GM18499 (cell line): ENCODE results near the gene MYPN.
"Not testable (repeated sequence)": the region's sequence is repeated elsewhere in the genome, so short reads cannot be mapped to it uniquely, and the experiment has no call there.

ENCODE experiments used
- ATAC-seq: cut with Tn5 transposase; IDR thresholded peaks from one replicate; pipeline ENCODE4 v1.9.1; 2021; ENCODE audit warnings: moderate number of reproducible peaks; ENCODE audit not compliant: insufficient read depth, unreplicated experiment

MYPN gene

DNA sequence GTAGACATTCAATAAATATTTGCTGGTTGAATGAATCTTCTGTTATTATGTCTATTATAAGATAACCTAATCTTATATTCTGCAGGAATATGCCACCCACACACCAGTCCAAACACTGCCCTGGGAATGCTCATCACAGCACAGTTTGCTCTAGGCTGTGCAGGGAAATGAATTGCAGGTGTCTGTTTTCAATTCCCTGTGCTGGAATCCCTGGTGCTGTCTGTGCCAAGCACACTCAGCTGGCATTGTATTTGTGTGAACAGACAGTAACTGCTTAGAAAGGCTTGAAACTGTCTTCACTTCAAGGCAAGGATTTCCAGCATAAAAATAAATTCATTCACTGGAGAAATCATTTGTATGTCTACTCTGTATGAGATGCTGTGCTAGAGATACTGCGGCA, 102.4 kb downstream of the MYPN start:
- ATAC-seq, result no peak

DNA sequence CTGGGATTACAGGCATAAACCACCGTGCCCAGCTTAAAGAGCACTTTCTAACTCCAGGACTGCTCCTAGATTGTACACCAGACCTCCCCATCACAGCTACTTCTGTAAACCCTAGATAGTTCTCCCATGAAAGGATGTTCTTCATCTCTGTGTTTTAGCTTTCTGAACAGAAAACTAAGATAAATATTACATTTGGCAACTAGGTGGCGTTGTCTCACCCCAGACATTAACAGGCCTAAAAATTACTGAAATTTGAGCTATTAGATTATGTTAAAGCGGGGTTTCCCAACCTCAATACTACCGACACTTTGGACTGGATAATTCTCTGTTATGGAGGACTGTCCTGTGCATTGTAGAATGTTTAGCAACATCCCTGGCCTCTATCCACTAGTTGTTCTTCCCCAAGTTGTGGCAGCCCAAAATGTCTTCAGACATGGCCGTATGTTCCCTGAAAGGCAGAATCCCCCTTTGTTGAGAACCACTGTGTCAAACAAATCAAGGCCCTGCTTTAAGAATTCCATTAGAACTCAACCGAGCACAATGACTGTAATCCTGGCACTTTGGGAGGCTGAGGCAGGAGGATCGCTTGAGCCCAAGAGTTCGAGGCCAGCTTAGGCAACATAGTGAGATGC, 103.5 kb downstream of the MYPN start:
- ATAC-seq, result no peak

DNA sequence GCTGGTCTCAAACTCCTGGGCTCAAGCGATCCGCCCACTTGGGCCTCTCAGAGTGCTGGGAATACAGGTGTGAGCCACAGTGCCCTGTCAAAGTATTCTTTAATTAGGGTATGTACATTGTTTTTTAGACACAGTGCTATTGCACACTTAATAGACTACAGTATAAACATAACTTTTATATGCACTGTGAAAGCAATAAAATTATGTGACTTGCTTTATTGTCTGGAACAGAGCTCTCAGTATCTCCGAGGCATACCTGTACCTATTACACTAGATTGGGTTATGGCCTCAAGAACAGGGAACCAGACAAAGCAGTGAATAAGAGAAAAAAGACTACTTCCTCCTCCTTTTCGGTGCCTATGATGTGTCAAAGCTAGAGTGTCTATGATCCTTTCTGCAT, 109.5 kb downstream of the MYPN start:
- ATAC-seq, result no peak

DNA sequence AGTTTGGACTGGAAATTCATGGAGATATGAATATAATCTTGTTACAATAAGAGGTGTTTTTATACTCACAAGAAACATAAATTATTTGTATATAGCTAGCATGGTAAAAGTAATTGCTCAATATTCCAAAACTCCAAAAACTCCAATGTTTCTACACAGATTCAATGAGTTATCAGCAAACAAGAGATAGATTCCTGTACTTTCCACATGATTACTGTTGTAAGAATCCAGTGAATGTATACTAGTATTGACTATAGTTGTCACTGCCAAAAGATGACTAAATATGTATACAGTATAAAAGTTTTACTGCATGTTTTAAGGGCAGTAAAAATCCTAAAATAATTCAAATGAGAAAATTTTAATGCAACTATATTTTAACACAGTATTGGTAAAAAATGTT, 111.9 kb downstream of the MYPN start:
- ATAC-seq, result no peak

DNA sequence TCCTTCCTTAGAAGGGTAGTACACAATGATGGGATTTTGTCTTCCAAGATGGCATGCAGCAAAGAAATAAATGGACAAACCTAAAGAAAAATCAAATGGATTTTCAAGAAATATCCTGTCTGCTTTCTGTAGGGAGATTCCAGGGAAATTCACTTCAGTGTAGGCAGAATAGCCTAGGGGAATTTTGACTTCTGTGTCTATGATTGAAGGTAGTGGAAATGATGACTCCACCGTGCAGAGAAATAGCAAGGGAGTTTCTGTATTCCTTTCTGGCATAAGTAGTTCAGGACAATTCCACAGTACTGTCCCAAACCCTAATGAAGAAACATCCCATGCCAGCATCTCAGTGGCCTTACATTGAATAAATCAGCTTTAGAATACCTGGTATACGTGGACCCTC, 113.1 kb downstream of the MYPN start:
- no peak for ATAC-seq

DNA sequence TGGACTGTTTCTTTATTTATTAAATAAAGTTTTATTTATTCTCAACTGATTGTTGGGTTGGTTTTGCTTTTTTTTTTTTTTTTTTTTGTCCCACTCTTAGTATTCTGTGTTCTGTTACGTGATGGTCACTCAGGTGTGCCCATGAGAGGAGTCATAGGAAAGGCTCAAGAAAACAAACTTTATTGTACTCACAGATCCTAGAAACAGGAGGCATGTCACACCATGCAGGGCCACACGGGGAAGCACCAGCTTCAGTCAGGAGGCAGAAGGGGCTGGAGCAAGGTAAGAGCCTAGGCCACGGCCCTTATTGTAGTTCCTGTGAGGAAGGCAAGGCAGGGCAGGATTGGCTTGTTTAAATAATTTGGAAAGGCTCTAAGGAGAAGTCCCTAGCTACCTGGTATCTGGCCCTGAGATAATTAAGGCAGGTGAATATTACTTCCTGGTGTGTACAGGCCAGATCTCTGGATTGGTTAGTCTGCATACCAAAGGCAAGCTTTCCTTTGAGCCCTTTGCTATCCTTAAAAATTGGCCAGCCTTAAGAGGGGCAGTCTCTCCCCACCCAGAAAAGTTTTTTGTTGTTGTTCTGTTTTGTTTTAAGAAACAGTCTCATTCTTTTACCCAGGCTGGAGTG, 114.4 kb downstream of the MYPN start:
- no peak for ATAC-seq

DNA sequence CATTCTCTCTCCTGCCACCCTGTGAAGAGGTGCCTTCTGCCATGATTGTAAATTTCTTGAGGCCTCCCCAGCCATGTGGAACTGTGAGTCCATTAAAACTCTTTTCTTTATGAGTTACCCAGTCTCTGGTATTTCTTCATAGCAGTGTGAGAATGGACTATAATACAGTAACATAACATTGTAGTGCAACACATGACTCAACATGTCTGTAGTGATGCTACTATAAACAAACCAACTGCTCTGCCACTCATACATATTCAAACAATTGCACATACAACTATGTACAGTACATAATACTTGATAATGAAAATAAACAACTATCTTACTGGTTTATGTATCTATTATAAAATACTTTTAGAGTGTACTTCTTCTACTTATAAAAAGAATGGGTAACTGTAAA, 115.5 kb downstream of the MYPN start:
- no peak for ATAC-seq

DNA sequence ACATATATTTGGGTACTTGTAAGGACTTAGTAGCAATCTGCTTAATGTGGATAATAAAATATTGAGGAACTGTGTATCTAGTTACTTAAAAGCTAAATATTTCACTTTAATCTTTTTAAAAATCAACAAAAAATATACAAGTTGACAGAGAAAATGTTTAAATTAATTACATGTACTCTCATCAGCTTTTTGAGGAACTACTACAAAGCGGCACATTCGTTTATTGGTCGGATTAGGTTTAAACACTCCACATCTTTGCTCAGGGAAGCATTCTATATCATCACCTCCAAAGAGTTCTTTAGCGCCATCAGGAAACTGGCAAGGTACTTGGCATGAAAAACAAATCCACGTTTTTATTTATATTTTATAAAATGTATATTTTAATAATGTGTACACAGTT, 121.0 kb downstream of the MYPN start:
- no peak for ATAC-seq

DNA sequence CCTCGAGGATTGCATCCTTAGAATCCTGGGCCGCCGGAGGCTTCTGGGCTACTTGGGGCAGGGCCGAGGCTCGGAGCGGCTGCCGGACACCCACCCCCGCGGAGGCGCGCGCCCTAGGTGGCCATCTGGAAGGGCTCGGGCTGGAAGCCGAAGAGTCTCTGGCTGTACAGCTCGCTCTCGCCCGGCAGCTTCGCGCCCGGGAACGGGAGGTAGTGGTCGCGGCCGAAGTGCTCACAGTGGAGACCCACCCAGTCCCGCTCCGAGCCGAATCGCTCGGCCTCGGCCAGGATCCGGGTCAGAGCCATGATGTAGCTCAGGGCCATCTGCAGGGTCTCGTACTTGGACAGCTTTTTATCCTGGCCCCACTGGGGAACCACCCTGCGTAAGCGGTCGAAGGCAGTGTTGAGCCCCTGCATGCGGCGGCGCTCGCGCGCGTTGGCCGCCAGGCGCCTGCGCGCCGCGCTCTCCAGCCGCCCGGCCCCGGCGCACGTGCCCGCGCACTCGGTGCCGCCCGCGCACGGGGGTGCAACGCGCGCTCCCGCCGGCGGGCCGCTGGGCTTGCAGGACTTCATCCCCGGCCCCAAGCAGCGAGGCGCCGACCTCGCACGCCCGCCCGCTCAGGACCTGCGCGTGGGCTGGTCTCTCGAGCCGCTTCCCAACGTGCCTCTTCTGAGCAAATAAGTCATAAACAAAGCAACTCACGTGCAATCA, 122.0 kb downstream of the MYPN start:
- peak; percentile 50 for ATAC-seq

DNA sequence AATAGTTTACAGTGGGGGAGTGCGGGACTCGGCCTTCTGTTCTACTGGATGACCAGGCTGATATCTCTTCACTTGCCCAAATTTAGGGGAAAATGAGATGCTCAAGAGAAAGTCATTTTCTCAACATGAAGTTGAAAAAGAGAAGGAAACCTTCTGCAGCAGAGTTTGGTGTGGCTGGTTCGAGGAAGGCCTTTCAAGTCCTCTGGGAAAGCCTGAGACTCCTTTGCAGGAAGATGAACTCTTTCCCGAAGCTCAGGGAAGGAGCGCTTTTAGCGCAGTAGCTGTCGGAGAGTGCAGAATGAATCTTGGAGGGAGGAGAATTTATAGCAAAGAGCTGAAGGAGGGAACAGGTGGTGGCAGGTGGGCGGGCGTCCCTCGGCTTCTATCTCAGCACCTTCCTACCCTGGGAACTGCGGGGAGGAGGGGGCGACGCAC, 122.5 kb downstream of the MYPN start, which contains the start of gene ATOH7:
Gene ATOH7 (minus strand): TSS at position 297 of the 435 bp plus-strand sequence. CDS start 436 bp downstream, outside the sequence.
- ATAC-seq, result no peak

DNA sequence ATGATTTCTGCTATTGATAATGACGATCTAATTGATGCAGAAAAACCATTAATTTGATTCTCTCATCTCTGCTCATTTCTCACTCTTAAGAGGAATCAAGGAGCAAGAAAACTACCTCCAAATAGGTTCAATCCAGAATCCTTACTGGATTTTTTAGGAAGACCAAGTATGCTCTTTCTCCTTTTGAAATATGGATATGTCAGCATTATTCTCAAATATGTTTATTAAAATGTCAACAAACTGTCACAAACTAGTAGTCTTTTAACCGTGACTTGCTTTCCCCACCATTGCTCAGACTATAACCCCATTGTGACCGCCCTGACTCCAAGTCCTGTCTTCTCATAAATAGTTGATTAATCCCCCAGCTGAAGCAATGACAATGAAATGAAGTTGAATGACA, 123.8 kb downstream of the MYPN start:
- no peak for ATAC-seq

DNA sequence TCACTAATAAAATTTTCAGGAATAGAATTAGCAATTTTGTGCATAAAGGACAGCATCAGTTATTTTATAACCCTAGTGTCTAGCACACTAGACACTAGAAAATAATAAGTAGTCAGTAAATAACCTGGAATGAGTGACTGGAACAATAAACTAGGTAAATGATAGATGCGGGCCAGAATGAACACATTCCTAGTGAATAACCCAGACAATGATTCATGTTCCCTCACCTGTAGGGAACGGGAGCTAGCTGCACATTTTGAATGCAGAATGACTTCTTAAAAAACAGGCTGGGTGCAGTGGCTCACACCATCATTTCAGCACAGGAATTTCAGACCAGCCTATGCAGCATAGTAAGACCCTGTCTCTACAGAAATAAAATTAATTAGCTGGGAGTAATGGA, 125.8 kb downstream of the MYPN start:
- ATAC-seq, result no peak

DNA sequence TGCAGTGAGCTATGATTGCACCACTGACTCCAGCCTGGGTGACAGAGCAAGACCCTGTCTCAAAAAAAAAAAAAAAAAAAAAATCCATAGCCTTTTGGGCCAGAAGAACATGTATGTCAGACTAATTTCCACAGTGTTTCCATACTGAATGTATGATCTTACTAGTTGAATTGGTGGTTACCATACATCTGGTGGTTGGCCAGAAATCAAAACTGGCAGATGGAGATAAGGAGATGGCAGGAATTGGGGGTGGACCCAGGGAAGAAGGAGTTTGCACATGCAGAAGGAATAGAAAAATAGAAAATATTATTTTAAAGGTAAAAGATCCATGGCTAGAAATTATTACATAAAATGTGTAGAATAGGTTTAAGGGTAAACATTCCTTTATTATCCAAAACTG, 126.3 kb downstream of the MYPN start:
- ATAC-seq, result no peak

DNA sequence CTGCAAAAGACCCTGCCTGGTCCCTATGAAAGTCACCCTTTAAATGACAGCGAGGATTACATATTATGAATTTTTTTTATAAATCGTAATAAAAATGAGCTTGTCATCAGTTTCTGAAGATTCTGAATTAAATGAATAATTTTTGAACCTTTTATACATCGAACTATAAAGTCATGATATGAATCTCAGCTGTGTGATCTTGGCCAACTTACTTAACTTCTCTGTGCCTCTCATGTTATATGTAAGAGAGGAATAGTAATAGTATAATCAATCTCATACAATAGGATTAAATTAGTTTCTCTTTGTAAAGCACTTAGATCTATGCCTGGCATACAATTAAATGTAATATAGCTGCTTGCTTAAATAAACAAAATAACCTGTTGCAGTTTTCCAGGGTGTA, 127.9 kb downstream of the MYPN start:
- ATAC-seq, result no peak

DNA sequence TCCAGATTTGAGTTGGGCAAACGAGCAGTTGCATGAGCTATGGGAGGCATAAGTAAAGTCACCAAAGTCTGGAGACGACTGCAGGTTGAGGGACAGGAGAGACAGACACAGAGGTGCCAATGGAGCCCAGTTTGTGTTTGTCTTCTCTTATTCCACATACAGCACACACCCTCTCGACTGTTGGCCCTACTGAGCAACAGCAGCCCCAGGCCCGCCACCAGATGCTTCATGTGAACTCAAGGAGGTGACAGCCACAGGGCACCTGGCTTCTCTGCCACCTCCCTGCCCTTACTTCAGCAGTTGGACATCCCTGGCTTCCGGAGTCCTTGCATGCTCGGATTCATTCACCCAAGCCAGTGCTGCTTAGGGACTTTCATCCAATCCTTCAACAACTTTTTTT, 129.1 kb downstream of the MYPN start:
- no peak for ATAC-seq

DNA sequence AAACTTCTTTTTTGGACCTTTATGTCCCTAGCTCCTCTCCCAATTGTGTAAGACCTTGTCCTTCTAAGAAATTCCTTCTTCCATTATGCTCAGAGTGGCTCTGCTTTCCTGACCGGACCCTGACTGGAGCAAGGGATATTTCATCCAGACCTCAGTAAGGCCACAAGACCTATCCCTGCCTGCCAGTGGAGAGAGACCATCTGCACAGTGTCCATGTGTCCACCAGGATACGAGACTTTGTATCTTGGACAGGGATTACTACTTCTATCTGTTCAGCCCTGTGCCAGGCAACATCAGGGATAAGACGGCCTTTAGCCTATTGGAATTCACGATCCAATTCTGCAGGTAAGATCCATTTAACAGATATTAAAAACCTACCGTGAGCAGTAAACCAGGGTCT, 129.8 kb downstream of the MYPN start:
- ATAC-seq, result no peak

DNA sequence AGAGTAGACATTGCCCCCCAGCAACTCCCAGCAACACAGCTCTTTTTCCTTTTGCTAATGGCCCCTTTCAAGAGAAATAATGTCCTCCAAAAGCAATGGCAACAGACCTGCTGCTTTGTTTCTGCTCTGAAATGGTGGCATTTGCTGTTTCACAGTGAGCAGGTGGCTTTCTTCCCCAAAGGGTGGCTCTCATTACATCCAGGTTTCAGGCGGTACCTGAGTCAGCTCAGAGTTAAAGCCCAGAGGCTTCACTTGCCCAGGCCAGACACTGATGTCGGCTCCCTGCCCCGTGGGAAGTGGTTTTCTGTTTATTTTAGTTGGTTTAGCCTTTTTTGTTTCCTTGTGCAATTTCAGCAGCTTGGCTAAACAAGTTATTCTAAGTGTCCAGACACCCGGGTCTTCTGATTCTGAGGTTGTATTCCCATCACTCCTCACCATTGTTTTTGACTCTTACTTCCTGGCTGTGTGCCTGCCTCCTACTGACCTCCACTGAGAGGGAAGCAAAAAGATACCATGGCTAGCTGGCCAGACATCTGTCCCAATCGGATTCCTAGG, 130.4 kb downstream of the MYPN start:
- ATAC-seq, result no peak

DNA sequence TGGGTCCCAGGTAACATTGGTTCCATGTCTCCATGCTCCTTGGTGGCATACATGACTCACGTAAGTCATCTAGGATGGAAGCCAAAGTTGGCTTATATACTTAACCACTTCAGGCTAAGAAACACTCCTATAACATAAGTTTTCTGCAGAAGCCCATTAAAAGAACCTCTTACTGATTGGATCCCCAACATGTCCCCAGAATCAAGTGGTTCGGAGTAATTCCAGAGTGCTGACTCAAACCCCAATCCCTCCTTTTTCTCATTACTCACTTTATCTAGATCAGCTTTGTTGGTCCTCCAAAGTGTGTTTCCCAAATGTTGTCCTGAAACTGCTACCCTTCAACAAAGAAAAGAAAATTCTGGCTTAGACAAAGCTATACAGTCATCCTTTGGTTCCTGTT, 132.8 kb downstream of the MYPN start:
- no peak for ATAC-seq

DNA sequence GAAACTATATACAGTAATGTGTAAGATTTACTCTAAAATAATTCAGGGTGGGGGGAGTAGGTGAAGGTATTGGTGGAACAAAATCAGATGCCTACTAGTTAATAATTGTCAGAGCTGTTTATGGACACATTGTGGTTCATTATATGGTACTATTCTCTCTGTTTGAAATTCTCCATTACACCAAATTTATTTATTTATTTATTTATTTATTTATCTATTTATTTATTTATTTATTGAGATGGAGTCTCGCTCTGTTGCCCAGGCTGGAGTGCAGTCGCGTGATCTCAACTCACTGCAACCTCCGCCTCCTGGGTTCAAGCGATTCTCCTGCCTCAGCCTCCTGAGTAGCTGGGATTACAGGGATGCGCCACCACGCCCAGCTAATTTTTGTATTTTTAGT, 137.1 kb downstream of the MYPN start:
- ATAC-seq, result not testable (repeated sequence)

DNA sequence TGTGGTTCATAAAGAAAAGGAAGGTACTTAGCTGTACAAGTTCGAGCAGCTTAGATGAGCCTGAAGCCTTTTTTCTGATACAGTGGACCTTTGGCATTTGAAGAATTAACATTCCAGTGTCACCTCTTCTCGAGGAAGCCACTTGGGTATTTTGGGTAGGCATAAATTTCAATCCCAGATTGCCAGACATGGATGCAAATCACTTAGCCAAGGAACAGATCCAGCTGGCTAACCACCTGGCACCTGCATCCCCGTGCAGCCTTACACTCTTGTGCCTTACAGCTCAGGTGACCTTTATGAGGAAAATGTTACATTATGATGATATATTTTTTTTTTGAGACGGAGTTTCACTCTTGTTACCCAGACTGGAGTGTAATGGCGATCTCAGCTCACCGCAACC, 138.6 kb downstream of the MYPN start:
- no peak for ATAC-seq

DNA sequence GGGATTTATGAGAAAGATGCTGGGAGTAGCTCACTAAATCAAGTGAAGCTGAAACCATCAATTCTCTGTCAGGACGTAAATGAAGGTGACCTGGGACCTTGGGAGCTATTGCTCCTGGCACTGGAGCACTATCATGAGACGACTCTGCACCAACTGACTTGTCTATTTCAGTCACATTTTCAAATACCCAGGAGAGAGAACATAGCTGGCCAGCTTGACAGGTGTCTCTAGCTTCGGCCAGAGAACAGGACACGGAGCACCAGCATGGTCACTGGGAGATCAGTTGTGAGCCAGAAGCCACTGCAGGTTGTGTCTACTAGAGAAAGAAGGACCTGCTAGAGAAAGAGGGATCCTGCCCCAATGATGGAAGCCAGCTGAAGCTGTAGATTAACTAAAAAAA, 140.0 kb downstream of the MYPN start:
- no peak for ATAC-seq
